Left hindlimb (tissue), 1 donor: Measurements from ENCODE around the gene TSSC4.

Experiments
- DNase-seq: peaks from one replicate; pipeline ENCODE4 v3.0.0-alpha.2; 2018

TSSC4 gene

GRCh38 chr11:2450321-2451041, 49.9 kb downstream of the TSSC4 start:
- peak; percentile 23 for DNase-seq

- peak; percentile 10 for DNase-seq
Measured at GRCh38 chr11:2451336-2451735, 50.8 kb downstream of the TSSC4 start.

- DNase-seq = no peak
Measured at GRCh38 chr11:2451916-2452315, 51.4 kb downstream of the TSSC4 start.

GRCh38 chr11:2452321-2453012, 51.9 kb downstream of the TSSC4 start:
- peak; percentile 70 for DNase-seq

GRCh38 chr11:2453436-2453835, 52.9 kb downstream of the TSSC4 start:
- DNase-seq = no peak
